ENCODE measurements around the gene CCDC12.
A peak's percentile ranks its signal among the peaks of the same experiment; 100 is the strongest.

The CCDC12 gene

GRCh38 chr3:46883054-46883829 lies 93.3 kb downstream of the CCDC12 start:
- Histone ChIP-seq H3K27ac (ENCODE audit: low read depth, low read length) (no peak overlapping the region), H3K4me1 (ENCODE audit: control insufficient read depth, insufficient read depth, low read length) (peaks cover 25% of the 10 kb centered on the region), H3K4me3 (ENCODE audit: low read depth, low read length) (peak overlapping the region; percentile 77), H3K27me3 (ENCODE audit: control insufficient read depth, insufficient read depth, low read length) (peaks cover 88% of the 10 kb centered on the region), H3K9ac (ENCODE audit: low read depth, low read length) (no peak overlapping the region), H3K9me3 (ENCODE audit: control insufficient read depth, insufficient read depth, low read length) (no peaks in the 10 kb centered on the region), H3K36me3 (ENCODE audit: control insufficient read depth, insufficient read depth, low read length) (no peaks in the 10 kb centered on the region)

GRCh38 chr3:46882377-46883053 lies 94.0 kb downstream of the CCDC12 start:
- no peaks in the 10 kb centered on the region for H3K9me3 ChIP-seq (ENCODE audit: control insufficient read depth, insufficient read depth, low read length)
- no peak overlapping the region for H3K9ac ChIP-seq (ENCODE audit: low read depth, low read length)
- peaks cover 18% of the 10 kb centered on the region for H3K4me1 ChIP-seq (ENCODE audit: control insufficient read depth, insufficient read depth, low read length)
- peak overlapping the region; percentile 77 for H3K4me3 ChIP-seq (ENCODE audit: low read depth, low read length)
- no peaks in the 10 kb centered on the region for H3K36me3 ChIP-seq (ENCODE audit: control insufficient read depth, insufficient read depth, low read length)
- no peak overlapping the region for H3K27ac ChIP-seq (ENCODE audit: low read depth, low read length)
- H3K27me3 ChIP-seq (ENCODE audit: control insufficient read depth, insufficient read depth, low read length), result peaks cover 92% of the 10 kb centered on the region

- peaks cover 16% of the 10 kb centered on the region; the same call in 1 of the 2 replicates for H3K4me1 ChIP-seq (ENCODE audit: control insufficient read depth, insufficient read depth, low read length)
- peaks cover 92% of the 10 kb centered on the region for H3K27me3 ChIP-seq (ENCODE audit: control insufficient read depth, insufficient read depth, low read length)
- no peaks in the 10 kb centered on the region for H3K9me3 ChIP-seq (ENCODE audit: control insufficient read depth, insufficient read depth, low read length)
- H3K4me3 ChIP-seq (ENCODE audit: low read depth, low read length), result peak overlapping the region; percentile 77
- no peak overlapping the region for H3K9ac ChIP-seq (ENCODE audit: low read depth, low read length)
- H3K27ac ChIP-seq (ENCODE audit: low read depth, low read length), result no peak overlapping the region
- H3K36me3 ChIP-seq (ENCODE audit: control insufficient read depth, insufficient read depth, low read length), result no peaks in the 10 kb centered on the region
Measured at GRCh38 chr3:46881596-46882376, 94.8 kb downstream of the CCDC12 start.

- Histone ChIP-seq H3K9me3 (ENCODE audit: control insufficient read depth, insufficient read depth, low read length) (no peaks in the 10 kb centered on the region), H3K9ac (ENCODE audit: low read depth, low read length) (no peak overlapping the region), H3K36me3 (ENCODE audit: control insufficient read depth, insufficient read depth, low read length) (no peaks in the 10 kb centered on the region), H3K4me3 (ENCODE audit: low read depth, low read length) (peak overlapping the region; percentile 77), H3K4me1 (ENCODE audit: control insufficient read depth, insufficient read depth, low read length) (peaks cover 16% of the 10 kb centered on the region; the same call in 1 of the 2 replicates), H3K27me3 (ENCODE audit: control insufficient read depth, insufficient read depth, low read length) (peaks cover 93% of the 10 kb centered on the region), H3K27ac (ENCODE audit: low read depth, low read length) (no peak overlapping the region)
Measured at GRCh38 chr3:46880884-46881595, 95.5 kb downstream of the CCDC12 start.

GRCh38 chr3:46878781-46879436 lies 97.6 kb downstream of the CCDC12 start:
- Histone ChIP-seq H3K9ac (ENCODE audit: low read depth, low read length) (no peak overlapping the region), H3K36me3 (ENCODE audit: control insufficient read depth, insufficient read depth, low read length) (no peaks in the 10 kb centered on the region), H3K9me3 (ENCODE audit: control insufficient read depth, insufficient read depth, low read length) (no peaks in the 10 kb centered on the region), H3K27ac (ENCODE audit: low read depth, low read length) (no peak overlapping the region), H3K4me3 (ENCODE audit: low read depth, low read length) (no peak overlapping the region), H3K4me1 (ENCODE audit: control insufficient read depth, insufficient read depth, low read length) (peaks cover 9% of the 10 kb centered on the region; the same call in 1 of the 2 replicates), H3K27me3 (ENCODE audit: control insufficient read depth, insufficient read depth, low read length) (peaks cover 86% of the 10 kb centered on the region)

GRCh38 chr3:46877406-46878125 lies 99.0 kb downstream of the CCDC12 start, which contains the start of gene PTH1R:
PTH1R (plus strand) TSS chr3:46877721; CDS start chr3:46883560, 5,839 bp downstream.
- H3K9me3 ChIP-seq (ENCODE audit: control insufficient read depth, insufficient read depth, low read length), result no peaks in the 10 kb centered on the region
- H3K9ac ChIP-seq (ENCODE audit: low read depth, low read length), result no peak within 1 kb of the TSS
- 0 out of 2 replicates have a peak, but pooled peaks cover 4% of the 10 kb centered on the region for H3K4me1 ChIP-seq (ENCODE audit: control insufficient read depth, insufficient read depth, low read length)
- H3K36me3 ChIP-seq (ENCODE audit: control insufficient read depth, insufficient read depth, low read length), result no peaks in the 10 kb centered on the region
- H3K27me3 ChIP-seq (ENCODE audit: control insufficient read depth, insufficient read depth, low read length), result peaks cover 89% of the 10 kb centered on the region
- no peak within 1 kb of the TSS for H3K27ac ChIP-seq (ENCODE audit: low read depth, low read length)
- no peak within 1 kb of the TSS for H3K4me3 ChIP-seq (ENCODE audit: low read depth, low read length)

GRCh38 chr3:46876313-46877300 lies 99.9 kb downstream of the CCDC12 start:
- Histone ChIP-seq H3K9ac (ENCODE audit: low read depth, low read length) (no peak overlapping the region), H3K27me3 (ENCODE audit: control insufficient read depth, insufficient read depth, low read length) (peaks cover 82% of the 10 kb centered on the region), H3K27ac (ENCODE audit: low read depth, low read length) (no peak overlapping the region), H3K9me3 (ENCODE audit: control insufficient read depth, insufficient read depth, low read length) (no peaks in the 10 kb centered on the region), H3K4me1 (ENCODE audit: control insufficient read depth, insufficient read depth, low read length) (0 out of 2 replicates have a peak, but pooled peaks cover 4% of the 10 kb centered on the region), H3K36me3 (ENCODE audit: control insufficient read depth, insufficient read depth, low read length) (no peaks in the 10 kb centered on the region), H3K4me3 (ENCODE audit: low read depth, low read length) (no peak overlapping the region)

GRCh38 chr3:46875560-46875959 lies 101.0 kb downstream of the CCDC12 start:
- 0 out of 2 replicates have a peak, but pooled peaks cover 4% of the 10 kb centered on the region for H3K4me1 ChIP-seq (ENCODE audit: control insufficient read depth, insufficient read depth, low read length)
- no peak overlapping the region for H3K4me3 ChIP-seq (ENCODE audit: low read depth, low read length)
- H3K27ac ChIP-seq (ENCODE audit: low read depth, low read length), result no peak overlapping the region
- no peak overlapping the region for H3K9ac ChIP-seq (ENCODE audit: low read depth, low read length)
- no peaks in the 10 kb centered on the region for H3K9me3 ChIP-seq (ENCODE audit: control insufficient read depth, insufficient read depth, low read length)
- H3K36me3 ChIP-seq (ENCODE audit: control insufficient read depth, insufficient read depth, low read length), result no peaks in the 10 kb centered on the region
- peaks cover 71% of the 10 kb centered on the region for H3K27me3 ChIP-seq (ENCODE audit: control insufficient read depth, insufficient read depth, low read length)

- Histone ChIP-seq H3K4me1 (ENCODE audit: control insufficient read depth, insufficient read depth, low read length) (0 out of 2 replicates have a peak, but pooled peaks cover 4% of the 10 kb centered on the region), H3K4me3 (ENCODE audit: low read depth, low read length) (no peak overlapping the region), H3K36me3 (ENCODE audit: control insufficient read depth, insufficient read depth, low read length) (no peaks in the 10 kb centered on the region), H3K27ac (ENCODE audit: low read depth, low read length) (no peak overlapping the region), H3K9me3 (ENCODE audit: control insufficient read depth, insufficient read depth, low read length) (no peaks in the 10 kb centered on the region), H3K27me3 (ENCODE audit: control insufficient read depth, insufficient read depth, low read length) (peaks cover 60% of the 10 kb centered on the region), H3K9ac (ENCODE audit: low read depth, low read length) (no peak overlapping the region)
Measured at GRCh38 chr3:46874430-46874829, 102.1 kb downstream of the CCDC12 start.

Data from HUES48 (cell line).